Endothelial cell of umbilical vein (primary cell): ENCODE results near the gene RBM17. TPM values are rescaled to one million over a fixed set of nuclear protein-coding genes. Genes with fewer than 3 reads are reported as not detected.

Source experiments
- BruUV-seq: library from RNA; stranded (reverse); fragments of 400-500 nt; replicated peaks from 2 replicates; lab custom pipeline; 2021; lab: Mats Ljungman, UMichigan
- CTCF ChIA-PET: fragments of 300-600, 350-600 bp; sonication (Branson Sonifier 250); formaldehyde crosslinking; loops from one replicate; lab custom pipeline; 2021; ENCODE audit warnings: antibody characterized with exemption, inconsistent platforms; lab: Charles Lee
- POLR2A ChIA-PET: fragments of 300-600, 350-600 bp; sonication (Branson Sonifier 250); formaldehyde crosslinking; loops from one replicate; lab custom pipeline; 2021; ENCODE audit warnings: antibody characterized with exemption, inconsistent platforms; lab: Charles Lee
- DNase-seq: peaks from one replicate; pipeline ENCODE4 v3.0.0-alpha.2; 2011; ENCODE audit warnings: low read depth, low spot score
- FAIRE-seq: peaks from 2 replicates; lab custom pipeline; 2011; peaks lifted over from hg19 to GRCh38; lab: Jason Lieb, UNC
- H2AFZ ChIP-seq: 2 replicates; pipeline ENCODE4 v1.6.0; 2012; ENCODE audit warnings: low read depth, low read length, control low read depth, inconsistent platforms
- H3K27ac ChIP-seq: 2 replicates; pipeline ENCODE4 v1.5.1; 2011; ENCODE audit warnings: low read depth, mild to moderate bottlenecking, control low read depth, low read length, moderate library complexity; ENCODE audit not compliant: insufficient read depth
- H3K27me3 ChIP-seq, 2 experiments: 2 replicates each; pipeline versions ENCODE4 v1.6.0 to v1.6.1; 2011; ENCODE audit warnings: low read length in 2 of 2, mixed read lengths in 1 of 2; ENCODE audit not compliant: control insufficient read depth in 2 of 2, insufficient read depth in 2 of 2
- H3K36me3 ChIP-seq, 2 experiments: 2 replicates in 1 of 2; 3 replicates in 1 of 2; pipeline ENCODE4 v1.5.1; 2011; ENCODE audit warnings: low read length in 2 of 2, mild to moderate bottlenecking in 1 of 2, moderate library complexity in 1 of 2; ENCODE audit not compliant: control insufficient read depth in 2 of 2, insufficient read depth in 2 of 2; ENCODE audit errors: extremely low read depth in 1 of 2
- H3K4me1 ChIP-seq: 3 replicates; pipeline ENCODE4 v1.5.1; 2011; ENCODE audit warnings: mild to moderate bottlenecking, low read length; ENCODE audit not compliant: control insufficient read depth, insufficient read depth; ENCODE audit errors: extremely low read depth
- H3K4me2 ChIP-seq: 2 replicates; pipeline ENCODE4 v1.6.1; 2011; ENCODE audit warnings: low read length, control low read depth, mixed read lengths; ENCODE audit not compliant: insufficient read depth
- H3K4me3 ChIP-seq, 3 experiments: fragments of 200-600 bp in 1 of 3; sonication (generic), shearing (Covaris generic) in 1 of 3; replicated peaks in 1 of 3; 2 replicates each; pipeline ENCODE4 v1.5.1; 2011 to 2016; ENCODE audit warnings: control low read depth in 3 of 3, low read length in 3 of 3, mild to moderate bottlenecking in 2 of 3, inconsistent platforms in 1 of 3, low read depth in 1 of 3, moderate library complexity in 1 of 3; ENCODE audit not compliant: insufficient read depth in 1 of 3
- H3K79me2 ChIP-seq: 2 replicates; pipeline ENCODE4 v1.6.0; 2012; ENCODE audit warnings: low read length, inconsistent platforms; ENCODE audit not compliant: control insufficient read depth, insufficient read depth
- H3K9ac ChIP-seq: replicated peaks from 2 replicates; pipeline ENCODE3; 2011; ENCODE audit warnings: low read length, control low read depth; ENCODE audit not compliant: insufficient read depth; ENCODE audit errors: extremely low read depth
- H3K9me1 ChIP-seq: replicated peaks from 3 replicates; pipeline ENCODE4 v1.6.0; 2011; ENCODE audit warnings: mild to moderate bottlenecking, low read length; ENCODE audit not compliant: control insufficient read depth, insufficient read depth; ENCODE audit errors: extremely low read depth
- H3K9me3 ChIP-seq: replicated peaks from 2 replicates; pipeline ENCODE4 v1.5.1; 2012; ENCODE audit warnings: low read length, inconsistent platforms; ENCODE audit not compliant: control insufficient read depth, insufficient read depth
- H4K20me1 ChIP-seq: replicated peaks from 2 replicates; pipeline ENCODE3; 2011; ENCODE audit warnings: mild to moderate bottlenecking, low read length; ENCODE audit not compliant: control insufficient read depth, insufficient read depth; ENCODE audit errors: extremely low read depth
- EZH2 ChIP-seq: IDR thresholded peaks from 2 replicates; pipeline ENCODE4 v1.6.1; 2012; ENCODE audit warnings: borderline replicate concordance, low read depth, mild to moderate bottlenecking, moderate library complexity, low read length, inconsistent platforms; ENCODE audit not compliant: severe bottlenecking
- FOS ChIP-seq: IDR thresholded peaks from 2 replicates; pipeline ENCODE4 v1.6.1; 2011; ENCODE audit warnings: mild to moderate bottlenecking, low read length, moderate library complexity, borderline replicate concordance; ENCODE audit not compliant: insufficient read depth
- GATA2 ChIP-seq: IDR thresholded peaks from 2 replicates; pipeline ENCODE4 v1.7.0; 2011; ENCODE audit warnings: low read depth, mild to moderate bottlenecking, moderate library complexity, mixed read lengths, low read length; ENCODE audit not compliant: insufficient read length, insufficient read depth
- JUN ChIP-seq: IDR thresholded peaks from 2 replicates; pipeline ENCODE4 v1.6.1; 2011; ENCODE audit warnings: borderline replicate concordance, low read depth; ENCODE audit not compliant: insufficient read length, insufficient read depth
- MYC ChIP-seq: IDR thresholded peaks from one replicate; pipeline ENCODE4 v1.6.1; 2011; ENCODE audit warnings: mild to moderate bottlenecking, low read depth, low read length
- POLR2A ChIP-seq: IDR thresholded peaks from 2 replicates; pipeline ENCODE4 v1.6.1; 2012; ENCODE audit warnings: low read depth, mild to moderate bottlenecking, control low read depth, low read length
- POLR2AphosphoS5 ChIP-seq: IDR thresholded peaks from 2 replicates; pipeline ENCODE4 v1.6.1; 2012; ENCODE audit warnings: low read depth, mild to moderate bottlenecking, control low read depth, low read length, moderate library complexity; ENCODE audit not compliant: insufficient read depth
- dilution Hi-C: fragments of 300-500 bp; cut with MboI; formaldehyde crosslinking; loops from one replicate; pipeline ENCODE4 v1.15.0; 2019; ENCODE audit warnings: low sequenced_read_pairs; ENCODE audit not compliant: extremely low pct_ligation_motif_present
- intact Hi-C: fragments of 100-400 bp; cut with micrococcal nuclease; formaldehyde crosslinking; loops from one replicate; pipeline ENCODE4 v1.10.0; 2022
- polyA plus RNA-seq, 4 experiments: library from polyadenylated mRNA; depleted of rRNA in 3 of 4; stranded (reverse) in 3 of 4; unstranded in 1 of 4; fragments of >200 nt; gene quantifications; 2 replicates each; pipeline versions ENCODE4 v1.2.1 to v1.2.3, GENCODE V29; 2011 to 2012; ENCODE audit warnings: missing spikeins in 1 of 4
- total RNA-seq: library from RNA; stranded (reverse); gene quantifications from 2 replicates; pipeline ENCODE4 v1.2.3, GENCODE V29; 2021
- TF ChIP-seq, protein P1 (sequence below), 2 donors: IDR thresholded peaks; 1 replicate in 1 of 2; 2 replicates in 1 of 2; pipeline ENCODE4 v1.5.1; 2011; ENCODE audit warnings: low read length in 2 of 2, mild to moderate bottlenecking in 2 of 2, moderate library complexity in 2 of 2, control low read depth in 1 of 2, inconsistent platforms in 1 of 2, low read depth in 1 of 2; ENCODE audit not compliant: insufficient read depth in 1 of 2; ENCODE audit errors: extremely low read depth in 1 of 2
- TF ChIP-seq, protein P2 (sequence below): IDR thresholded peaks from 2 replicates; pipeline ENCODE4 v1.6.1; 2011; ENCODE audit not compliant: insufficient read depth, insufficient read length

Gene RBM17
- total and polyA plus RNA-seq, 2 donors (not counting 3 experiments of a cell fraction or from before 2014, with no cell fraction given) = 23.1 to 148 TPM

DNA sequence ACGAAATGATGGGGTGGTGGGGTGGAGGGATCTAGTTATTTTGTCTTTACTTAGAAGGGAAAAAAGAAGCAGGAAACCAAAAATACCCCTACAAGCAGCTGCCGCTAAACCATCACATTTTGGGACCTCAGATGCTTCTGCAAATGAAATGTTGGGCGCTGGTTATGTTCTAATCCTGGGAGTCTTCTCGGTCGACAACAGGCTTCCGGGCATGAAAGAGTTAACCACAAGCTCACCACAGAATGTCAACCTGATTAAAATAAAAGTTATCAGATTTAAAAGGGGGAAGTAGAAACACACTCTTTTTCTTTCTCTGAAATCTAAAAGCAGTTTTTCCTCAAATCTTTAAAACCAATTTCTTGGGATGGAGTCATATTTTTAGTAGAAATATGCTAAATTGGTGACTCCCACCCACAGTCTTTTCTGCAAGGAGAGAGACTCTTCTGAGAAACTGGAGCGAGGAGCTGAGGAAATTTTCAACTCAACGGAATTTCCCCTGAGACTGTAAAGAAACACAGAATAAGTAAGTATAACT lies 43.5 kb upstream of the RBM17 start:
- no peak for TF ChIP-seq JUN
- no peak for TF ChIP-seq MYC
- TF ChIP-seq POLR2A = no peak
- no peak for TF ChIP-seq FOS
- TF ChIP-seq, protein P1, sequence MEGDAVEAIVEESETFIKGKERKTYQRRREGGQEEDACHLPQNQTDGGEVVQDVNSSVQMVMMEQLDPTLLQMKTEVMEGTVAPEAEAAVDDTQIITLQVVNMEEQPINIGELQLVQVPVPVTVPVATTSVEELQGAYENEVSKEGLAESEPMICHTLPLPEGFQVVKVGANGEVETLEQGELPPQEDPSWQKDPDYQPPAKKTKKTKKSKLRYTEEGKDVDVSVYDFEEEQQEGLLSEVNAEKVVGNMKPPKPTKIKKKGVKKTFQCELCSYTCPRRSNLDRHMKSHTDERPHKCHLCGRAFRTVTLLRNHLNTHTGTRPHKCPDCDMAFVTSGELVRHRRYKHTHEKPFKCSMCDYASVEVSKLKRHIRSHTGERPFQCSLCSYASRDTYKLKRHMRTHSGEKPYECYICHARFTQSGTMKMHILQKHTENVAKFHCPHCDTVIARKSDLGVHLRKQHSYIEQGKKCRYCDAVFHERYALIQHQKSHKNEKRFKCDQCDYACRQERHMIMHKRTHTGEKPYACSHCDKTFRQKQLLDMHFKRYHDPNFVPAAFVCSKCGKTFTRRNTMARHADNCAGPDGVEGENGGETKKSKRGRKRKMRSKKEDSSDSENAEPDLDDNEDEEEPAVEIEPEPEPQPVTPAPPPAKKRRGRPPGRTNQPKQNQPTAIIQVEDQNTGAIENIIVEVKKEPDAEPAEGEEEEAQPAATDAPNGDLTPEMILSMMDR (IDR thresholded peaks at IDR 0.05; ENCODE audit: extremely low read depth in 1 of 2, insufficient read depth in 1 of 2, low read depth in 1 of 2, low read length in 2 of 2) = no peak
- no peak for TF ChIP-seq GATA2
- no peak for TF ChIP-seq EZH2
- no peak for TF ChIP-seq POLR2AphosphoS5
- TF ChIP-seq, protein P2, sequence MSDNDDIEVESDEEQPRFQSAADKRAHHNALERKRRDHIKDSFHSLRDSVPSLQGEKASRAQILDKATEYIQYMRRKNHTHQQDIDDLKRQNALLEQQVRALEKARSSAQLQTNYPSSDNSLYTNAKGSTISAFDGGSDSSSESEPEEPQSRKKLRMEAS = no peak
- Histone ChIP-seq H3K36me3 (no peaks in the 10 kb centered on the region), H3K9me3 (no peaks in the 10 kb centered on the region), H3K27ac (no peak overlapping the region), H4K20me1 (no peaks in the 10 kb centered on the region), H3K9ac (no peak overlapping the region), H3K79me2 (no peaks in the 10 kb centered on the region), H2AFZ (no peak overlapping the region), H3K4me1 (no peaks in the 10 kb centered on the region), H3K4me3 (no peak overlapping the region), H3K27me3 (peaks cover 4 to 5% of the 10 kb centered on the region in 2 experiments), H3K4me2 (no peak overlapping the region), H3K9me1 (no peaks in the 10 kb centered on the region)
- DNase-seq (no peak), FAIRE-seq (no peak)
- intact Hi-C loops (no loop called here), dilution Hi-C loops (no loop called here)
- CTCF ChIA-PET = no interaction called here
- POLR2A ChIA-PET = no interaction called here
- no TSS peak for BruUV-seq
